Upper lobe of left lung (tissue), 6 donors: ENCODE data around the gene NHLRC2. TPM values are rescaled to one million over a fixed set of nuclear protein-coding genes. Genes with fewer than 3 reads are reported as not detected.
A peak's percentile ranks its signal among the peaks of the same experiment; 100 is the strongest.
"Not testable (repeated sequence)": the region's sequence is repeated elsewhere in the genome, so short reads cannot be mapped to it uniquely, and the experiment has no call there.

ENCODE experiments used
- ATAC-seq, 2 donors: fragments of 200-7000 bp; cut with Tn5 transposase; one replicate each; pipeline ENCODE4 v1.9.1; 2022; ENCODE audit warnings: mild to moderate bottlenecking in 2 of 2, moderate library complexity in 2 of 2; ENCODE audit not compliant: low FRiP score in 2 of 2
- DNase-seq, 2 donors: peaks; one replicate each; pipeline ENCODE4 v3.0.0-alpha.2; 2019 to 2020
- H3K27ac ChIP-seq, 4 donors: fragments of 200-600 bp; sonication (generic); one replicate each; pipeline ENCODE4 v1.5.1; 2016 to 2019
- H3K27me3 ChIP-seq, 4 donors: fragments of 200-600 bp; sonication (generic); one replicate each; pipeline ENCODE4 v1.5.1; 2017 to 2019
- H3K36me3 ChIP-seq, 4 donors: fragments of 200-600 bp; sonication (generic); one replicate each; pipeline ENCODE4 v1.5.1; 2016 to 2019
- H3K4me1 ChIP-seq, 4 donors: fragments of 200-600 bp; sonication (generic); one replicate each; pipeline ENCODE4 v1.5.1; 2018 to 2019
- H3K4me3 ChIP-seq, 4 donors: fragments of 200-600 bp; sonication (generic); one replicate each; pipeline ENCODE4 v1.5.1; 2017 to 2019; ENCODE audit warnings: mild to moderate bottlenecking in 2 of 4, moderate library complexity in 1 of 4
- H3K9me3 ChIP-seq, 4 donors: fragments of 200-600 bp; sonication (generic); one replicate each; pipeline ENCODE4 v1.5.1; 2018 to 2019
- EP300 ChIP-seq, 4 donors: sonication (generic); formaldehyde crosslinking; IDR thresholded peaks; one replicate each; pipeline ENCODE4 v1.5.1; 2017; ENCODE audit warnings: antibody characterized with exemption in 4 of 4, control low read depth in 2 of 4
- POLR2A ChIP-seq, 4 donors: fragments of 450-650 bp; IDR thresholded peaks; one replicate each; pipeline ENCODE4 v1.5.1; 2016 to 2017; ENCODE audit warnings: antibody characterized with exemption in 4 of 4, mild to moderate bottlenecking in 2 of 4
- POLR2AphosphoS5 ChIP-seq, 2 donors: sonication (generic); formaldehyde crosslinking; IDR thresholded peaks; one replicate each; pipeline ENCODE4 v1.5.1; 2017; ENCODE audit warnings: antibody characterized with exemption in 2 of 2
- WGBS, 2 donors: methylation state at CpG; one replicate each; pipeline ENCODE4 v1.1.5; 2017 to 2018; 5-methylcytosine and 5-hydroxymethylcytosine counted together
- total RNA-seq, 6 donors: library from RNA; depleted of rRNA in 4 of 6; stranded (reverse); fragments of >200 nt in 4 of 6; gene quantifications; one replicate each; pipeline versions ENCODE4 v1.1.0 to v1.2.1, GENCODE V29; 2016 to 2021
- TF ChIP-seq, protein P1 (sequence below), 6 experiments: fragments of 450-650 bp in 4 of 6; fragments of 200-600 bp in 2 of 6; sonication (generic) in 2 of 6; IDR thresholded peaks; one replicate each; pipeline ENCODE4 v1.5.1; 2016 to 2019; ENCODE audit warnings: antibody characterized with exemption in 6 of 6
- donor health status: DM: no; HTN: no; CAD: no; lungs with moderate emphysema.
- donor health status: DM: no; HTN: yes; CAD: no; lungs with severe emphysema.

The NHLRC2 gene
- total RNA-seq, 6 donors from 2014 or later = 24.2 to 55.5 (median 39.7) TPM

DNA sequence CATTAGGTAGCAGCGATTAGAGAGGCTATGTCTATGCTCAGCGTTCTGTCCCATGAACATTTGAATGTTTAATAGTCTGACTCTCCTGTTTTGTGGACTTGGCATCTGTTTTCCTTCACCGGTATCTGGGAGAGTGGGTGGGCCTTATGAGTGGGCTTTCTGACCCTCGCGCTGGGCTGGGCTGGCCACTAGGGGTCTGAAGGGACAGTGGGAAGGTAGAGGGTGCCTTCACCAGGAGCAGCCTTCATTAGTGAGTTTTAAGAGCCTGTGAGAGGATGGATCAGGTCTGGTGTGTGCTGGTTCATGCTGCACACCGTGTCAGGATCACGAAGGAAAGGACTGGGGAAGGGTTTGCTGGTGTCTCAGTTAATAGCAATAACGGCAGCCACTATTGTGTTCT is 34.0 kb upstream of the NHLRC2 start:
- 64 to 66% methylated on average over 8 of the region's 8 CpGs for WGBS, 2 donors
- Histone ChIP-seq H3K36me3 (no peaks in the 10 kb centered on the region), H3K27me3 (no peaks in the 10 kb centered on the region), H3K4me3 (no peak overlapping the region), H3K4me1 (no peaks in the 10 kb centered on the region), H3K9me3 (no peaks in the 10 kb centered on the region), H3K27ac (no peak overlapping the region)
- TF ChIP-seq, protein P1, sequence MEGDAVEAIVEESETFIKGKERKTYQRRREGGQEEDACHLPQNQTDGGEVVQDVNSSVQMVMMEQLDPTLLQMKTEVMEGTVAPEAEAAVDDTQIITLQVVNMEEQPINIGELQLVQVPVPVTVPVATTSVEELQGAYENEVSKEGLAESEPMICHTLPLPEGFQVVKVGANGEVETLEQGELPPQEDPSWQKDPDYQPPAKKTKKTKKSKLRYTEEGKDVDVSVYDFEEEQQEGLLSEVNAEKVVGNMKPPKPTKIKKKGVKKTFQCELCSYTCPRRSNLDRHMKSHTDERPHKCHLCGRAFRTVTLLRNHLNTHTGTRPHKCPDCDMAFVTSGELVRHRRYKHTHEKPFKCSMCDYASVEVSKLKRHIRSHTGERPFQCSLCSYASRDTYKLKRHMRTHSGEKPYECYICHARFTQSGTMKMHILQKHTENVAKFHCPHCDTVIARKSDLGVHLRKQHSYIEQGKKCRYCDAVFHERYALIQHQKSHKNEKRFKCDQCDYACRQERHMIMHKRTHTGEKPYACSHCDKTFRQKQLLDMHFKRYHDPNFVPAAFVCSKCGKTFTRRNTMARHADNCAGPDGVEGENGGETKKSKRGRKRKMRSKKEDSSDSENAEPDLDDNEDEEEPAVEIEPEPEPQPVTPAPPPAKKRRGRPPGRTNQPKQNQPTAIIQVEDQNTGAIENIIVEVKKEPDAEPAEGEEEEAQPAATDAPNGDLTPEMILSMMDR (IDR thresholded peaks at IDR 0.05) = peak in 1 of 6 experiments; percentile 4
- no peak for TF ChIP-seq POLR2A (IDR thresholded peaks at IDR 0.05)
- no peak for DNase-seq
- no peak for ATAC-seq

- H3K9me3 ChIP-seq, H3K4me1 ChIP-seq, DNase-seq, H3K27ac ChIP-seq, H3K27me3 ChIP-seq, H3K36me3 ChIP-seq, H3K4me3 ChIP-seq, ATAC-seq: not testable (repeated sequence)
- 64 to 80% methylated on average over 3 of the region's 3 CpGs for WGBS, 2 donors
Measured at GRCh38 chr10:113821306-113821705, 33.2 kb upstream of the NHLRC2 start.

GRCh38 chr10:113822174-113822573 is 32.3 kb upstream of the NHLRC2 start:
- TF ChIP-seq, protein P1 (IDR thresholded peaks at IDR 0.05) = no peak
- TF ChIP-seq POLR2A (IDR thresholded peaks at IDR 0.05) (no peak), EP300 (IDR thresholded peaks at IDR 0.05) (no peak), POLR2AphosphoS5 (IDR thresholded peaks at IDR 0.05) (no peak)
- Histone ChIP-seq H3K4me3 (no peak overlapping the region), H3K9me3 (no peaks in the 10 kb centered on the region), H3K4me1 (no peaks in the 10 kb centered on the region), H3K36me3 (no peaks in the 10 kb centered on the region), H3K27ac (no peak overlapping the region), H3K27me3 (no peaks in the 10 kb centered on the region)
- 93 to 98% methylated on average over 7 of the region's 7 CpGs for WGBS, 2 donors
- DNase-seq (no peak), ATAC-seq (no peak)

DNA sequence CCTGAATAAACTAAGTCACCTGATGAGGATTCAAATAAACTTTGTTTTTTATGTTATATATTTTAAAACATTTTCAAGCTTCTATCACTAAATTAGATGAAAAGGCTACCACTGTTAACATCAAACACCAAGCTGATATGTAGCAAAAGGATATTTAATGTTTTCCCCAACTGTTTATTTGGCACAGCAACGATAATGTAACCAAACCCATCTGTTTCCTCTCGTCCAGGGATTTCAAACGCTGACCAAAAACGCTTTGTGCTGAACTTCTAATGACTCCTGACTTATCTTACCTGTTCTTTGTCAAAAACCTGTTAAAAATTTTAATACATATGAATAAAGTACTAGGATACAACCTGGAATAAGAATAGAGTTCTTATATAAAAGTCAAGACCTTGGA is 31.1 kb upstream of the NHLRC2 start:
- Histone ChIP-seq H3K4me3 (no peak overlapping the region), H3K27me3 (no peaks in the 10 kb centered on the region), H3K27ac (peak overlapping the region in 1 of 4 donors; percentile 30), H3K4me1 (no peaks in the 10 kb centered on the region), H3K36me3 (no peaks in the 10 kb centered on the region), H3K9me3 (no peaks in the 10 kb centered on the region)
- 40 to 44% methylated on average over 4 of the region's 4 CpGs for WGBS, 2 donors
- ATAC-seq = no peak
- DNase-seq = no peak
- TF ChIP-seq POLR2AphosphoS5 (IDR thresholded peaks at IDR 0.05) (no peak), POLR2A (IDR thresholded peaks at IDR 0.05) (no peak), EP300 (IDR thresholded peaks at IDR 0.05) (no peak)
- TF ChIP-seq, protein P1 (IDR thresholded peaks at IDR 0.05) = no peak

DNA sequence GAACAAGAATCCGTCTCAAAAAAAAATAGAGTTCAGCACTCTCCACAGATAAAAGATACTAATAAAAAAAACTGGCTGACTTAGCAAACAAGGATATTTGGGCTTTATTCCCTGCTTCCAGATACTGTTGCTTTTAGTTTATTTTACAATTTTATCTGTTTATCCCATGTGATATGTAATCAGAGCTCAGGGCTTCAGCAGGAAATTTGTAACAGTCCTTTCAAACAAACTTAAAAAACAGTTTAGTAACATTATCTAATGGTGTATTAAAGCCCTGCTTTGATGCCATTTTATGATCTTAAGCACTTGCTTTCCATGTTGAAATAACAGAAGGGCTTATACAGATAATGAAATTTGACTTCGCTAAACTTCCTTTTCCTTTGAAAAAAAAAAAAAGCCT is 28.7 kb upstream of the NHLRC2 start:
- no peaks in the 10 kb centered on the region for H3K9me3 ChIP-seq
- H3K27me3 ChIP-seq = no peaks in the 10 kb centered on the region
- no peak for DNase-seq
- no peak for ATAC-seq
- 48 to 69% methylated on average over 2 of the region's 2 CpGs for WGBS, 2 donors
- no peaks in the 10 kb centered on the region for H3K36me3 ChIP-seq
- TF ChIP-seq POLR2A (IDR thresholded peaks at IDR 0.05) (no peak), EP300 (IDR thresholded peaks at IDR 0.05) (no peak), POLR2AphosphoS5 (IDR thresholded peaks at IDR 0.05) (no peak)
- TF ChIP-seq, protein P1 (IDR thresholded peaks at IDR 0.05) = no peak
- H3K4me1 ChIP-seq = no peaks in the 10 kb centered on the region
- no peak overlapping the region for H3K27ac ChIP-seq
- H3K4me3 ChIP-seq = no peak overlapping the region

- H3K4me3 ChIP-seq, H3K36me3 ChIP-seq, H3K9me3 ChIP-seq, DNase-seq, H3K4me1 ChIP-seq, ATAC-seq, H3K27me3 ChIP-seq, H3K27ac ChIP-seq: not testable (repeated sequence)
- 92 to 96% methylated on average over 10 of the region's 10 CpGs for WGBS, 2 donors
Measured at GRCh38 chr10:113828567-113828966, 25.9 kb upstream of the NHLRC2 start.
